ENCODE data around the gene PRIM1.

- TF ChIP-seq SUZ12 (IDR thresholded peaks at IDR 0.05; ENCODE audit: extremely low read depth, insufficient read depth, insufficient read length) (no peak), ZNF274 (IDR thresholded peaks at IDR 0.05; ENCODE audit: low read depth, low read length) (no peak), YY1 (IDR thresholded peaks at IDR 0.05; ENCODE audit: insufficient read depth, insufficient read length) (no peak)
Observed at GRCh38 chr12:56687223-56688128, 64.6 kb downstream of the PRIM1 start.
